ENCODE results near the gene PLAAT4. TPM values are rescaled to one million over a fixed set of nuclear protein-coding genes. Genes with fewer than 3 reads are reported as not detected.
A peak's percentile ranks its signal among the peaks of the same experiment; 100 is the strongest.

The PLAAT4 gene
- total RNA-seq, 1 experiment from 2014 or later: 3.5 TPM

- no peak overlapping the region for H3K18ac ChIP-seq (ENCODE audit: insufficient read length, low read depth, low read length)
- no peak overlapping the region for H3K56ac ChIP-seq (ENCODE audit: insufficient read length, low read depth, low read length)
- no CpG with 5 or more reads among the region's 15 CpGs for WGBS (ENCODE audit: extremely low coverage, insufficient read length, low lambda C conversion rate)
- peaks cover 4 to 5% of the 10 kb centered on the region in 2 experiments for H3K9me3 Mint-ChIP-seq
- H3K4ac ChIP-seq (ENCODE audit: low read depth, low read length): no peak overlapping the region
- TF ChIP-seq CTCF (conservative IDR thresholded peaks at IDR 0.05): no peak
- H2AFZ ChIP-seq (ENCODE audit: low read length): no peak overlapping the region
- no peak overlapping the region for H4K5ac ChIP-seq (ENCODE audit: insufficient read length, low read depth, low read length)
- H3K4me3 Mint-ChIP-seq: no peak overlapping the region
- DNase-seq: peak; percentile 31
- H3K27ac Mint-ChIP-seq: peak overlapping the region; percentile 27 to 55 (median 32); a peak in 4 of 7 replicates
- H3K4me2 ChIP-seq (ENCODE audit: insufficient read depth, insufficient read length, low read length): no peak overlapping the region
- no peak overlapping the region for H3K23ac ChIP-seq (ENCODE audit: insufficient read length, low read depth, low read length)
- peaks cover 4 to 14% of the 10 kb centered on the region in 2 experiments for H3K4me1 Mint-ChIP-seq
- no peaks in the 10 kb centered on the region for H4K20me1 ChIP-seq (ENCODE audit: control insufficient read depth, insufficient read depth, insufficient read length)
- H3K79me1 ChIP-seq (ENCODE audit: insufficient read depth, low read depth, low read length, poor library complexity, severe bottlenecking): peaks cover 2% of the 10 kb centered on the region
- no peaks in the 10 kb centered on the region for H3K79me2 ChIP-seq (ENCODE audit: insufficient read depth, low read length)
- H4K91ac ChIP-seq (ENCODE audit: insufficient read length, low read depth, low read length): no peak overlapping the region
- H2BK5ac ChIP-seq (ENCODE audit: insufficient read length, low read length): no peak overlapping the region
- no peak overlapping the region for H3T11ph ChIP-seq (ENCODE audit: low read length)
- no peak overlapping the region for H3K27ac ChIP-seq (ENCODE audit: insufficient read length, low read depth, low read length)
- no peaks in the 10 kb centered on the region for H3K9me3 ChIP-seq (ENCODE audit: control insufficient read depth, low read depth, low read length)
- H2BK15ac ChIP-seq (ENCODE audit: low read depth, low read length): no peak overlapping the region
- no peak overlapping the region for H2BK120ac ChIP-seq (ENCODE audit: low read depth, low read length, poor library complexity, severe bottlenecking)
- H2AK5ac ChIP-seq (ENCODE audit: insufficient read length, low read length): no peak overlapping the region
- no peaks in the 10 kb centered on the region; the same call in 1 of the 2 replicates for H3K27me3 Mint-ChIP-seq (ENCODE audit: low read depth)
- H3K9ac ChIP-seq (ENCODE audit: extremely low read depth, insufficient read length, low read length): no peak overlapping the region
- H3K23me2 ChIP-seq (ENCODE audit: insufficient read length, low read depth, low read length, poor library complexity, severe bottlenecking): no peaks in the 10 kb centered on the region
- H4K8ac ChIP-seq (replicated peaks; ENCODE audit: insufficient read length, low read depth, low read length): no peak overlapping the region
- H3K14ac ChIP-seq (ENCODE audit: insufficient read depth, low read length): no peak overlapping the region
- H2BK20ac ChIP-seq (ENCODE audit: low read depth, low read length, poor library complexity, severe bottlenecking): no peak overlapping the region
- H3K36me3 Mint-ChIP-seq (ENCODE audit: insufficient read depth in 1 of 3, low read depth in 3 of 3): peaks cover 13 to 60% (median 52%) of the 10 kb centered on the region in 3 experiments
- H3K27me3 ChIP-seq (ENCODE audit: insufficient read depth, low read length): no peaks in the 10 kb centered on the region
- H3K4me1 ChIP-seq (ENCODE audit: insufficient read depth, low read length): no peaks in the 10 kb centered on the region
- no peak overlapping the region for H2BK12ac ChIP-seq (ENCODE audit: insufficient read length, low read depth, low read length)
Measured at GRCh38 chr11:63573881-63574855, 37.6 kb downstream of the PLAAT4 start.

Data from H9 (cell line).